ENCODE results near the gene WFDC8.

DNA sequence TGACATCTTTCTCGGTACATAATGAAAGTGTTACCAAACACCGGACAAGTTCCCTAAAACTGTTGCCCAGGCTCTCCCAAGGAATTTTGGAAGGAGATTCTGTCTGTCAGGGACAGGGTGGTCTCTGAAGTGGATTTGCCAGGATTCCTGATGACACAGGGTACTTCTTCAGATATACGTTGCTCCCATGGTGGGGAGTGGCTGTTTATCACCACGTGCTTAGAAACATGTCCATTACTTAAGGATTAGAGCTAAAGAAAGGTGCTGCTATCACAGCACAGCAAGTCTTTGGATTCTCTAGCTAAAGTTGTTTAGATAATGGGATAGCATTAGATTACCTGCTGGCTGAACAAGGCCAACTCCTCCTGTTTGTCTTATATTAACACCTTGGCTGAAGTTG, 70.0 kb downstream of the WFDC8 start:
- TF ChIP-seq CTCF (IDR thresholded peaks at IDR 0.05) (no peak), POLR2A (IDR thresholded peaks at IDR 0.05) (no peak)

Data from thyroid gland (tissue), 4 donors.